ENCODE results near the gene FAM163A.
A peak's percentile ranks its signal among the peaks of the same experiment; 100 is the strongest.

Gene FAM163A

DNA sequence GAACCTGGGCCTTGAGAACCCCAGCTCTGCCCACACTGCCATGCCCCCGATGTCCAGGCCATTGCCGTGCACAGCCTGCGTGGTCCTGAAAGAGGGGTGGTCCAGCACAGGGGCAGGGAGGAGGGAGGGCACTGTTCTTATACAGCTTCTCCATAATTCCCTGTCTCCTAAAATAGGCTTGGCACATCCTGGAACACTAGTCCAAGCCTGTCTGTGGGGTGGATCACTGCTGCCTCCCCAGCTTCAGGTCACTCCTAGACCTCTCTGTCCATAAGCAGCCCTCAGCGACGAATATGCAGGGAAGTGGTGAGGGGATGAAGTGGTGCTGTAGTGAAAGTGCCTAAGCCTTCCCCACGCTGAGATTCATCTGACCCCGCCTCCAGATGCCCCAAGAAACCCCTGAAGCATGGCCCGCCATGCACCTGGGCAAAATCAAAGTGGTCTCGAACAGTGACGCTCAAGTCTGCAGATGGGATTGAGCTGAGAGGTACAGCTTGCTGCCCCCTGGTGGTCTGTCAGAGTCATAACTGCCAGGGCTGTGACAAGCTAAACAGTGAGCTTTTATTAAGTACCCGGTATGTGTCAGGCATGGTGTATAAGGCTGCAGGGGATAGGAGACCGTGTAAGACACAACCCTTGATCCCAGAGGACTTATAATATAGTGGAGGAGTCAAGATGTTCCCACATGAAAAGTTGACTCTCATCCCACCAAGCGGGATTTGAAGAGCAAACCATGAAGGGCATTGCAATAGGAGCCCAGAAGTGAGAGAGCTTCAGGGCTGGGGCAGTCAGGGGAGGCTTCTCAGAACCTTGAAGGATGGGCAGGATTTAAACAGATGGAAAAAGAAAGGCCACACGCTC is 66.6 kb downstream of the FAM163A start:
- no peaks in the 10 kb centered on the region for H3K9me3 ChIP-seq (replicated peaks in 1 of 2; ENCODE audit: control insufficient read depth in 2 of 2, insufficient read depth in 1 of 2, low read depth in 1 of 2, low read length in 2 of 2)
- H2BK120ac ChIP-seq (ENCODE audit: low read depth, low read length): no peak overlapping the region
- no peak overlapping the region for H4K8ac ChIP-seq (ENCODE audit: low read depth, low read length)
- H3K4me3 ChIP-seq (ENCODE audit: low read length in 2 of 2): no peak overlapping the region
- peak overlapping the region; percentile 60 for H3K18ac ChIP-seq (ENCODE audit: low read length)
- H2AFZ ChIP-seq (ENCODE audit: low read length): peak overlapping the region; percentile 35
- no peak overlapping the region for H3K4ac ChIP-seq (ENCODE audit: low read length)
- no CpG with 5 or more reads among the region's 14 CpGs for whole genome bisulfite sequencing, 2 donors (ENCODE audit: extremely low coverage in 2 of 2, insufficient read length in 2 of 2, insufficient replicate concordance in 1 of 2)
- peak overlapping the region; percentile 32 for H3K4me2 ChIP-seq (ENCODE audit: insufficient read depth, low read length, poor library complexity, severe bottlenecking)
- H2BK15ac ChIP-seq (ENCODE audit: low read length): no peak overlapping the region
- H3K27me3 ChIP-seq (ENCODE audit: control insufficient read depth in 3 of 3, insufficient read depth in 3 of 3, low read depth in 1 of 3, low read length in 3 of 3): peaks cover 0 to 67% (median 0%) of the 10 kb centered on the region in 3 experiments
- H3K79me1 ChIP-seq (ENCODE audit: low read depth, low read length): no peaks in the 10 kb centered on the region
- no peaks in the 10 kb centered on the region for H3K36me3 ChIP-seq (replicated peaks in 1 of 2; ENCODE audit: control insufficient read depth in 2 of 2, insufficient read depth in 2 of 2, low read length in 2 of 2)
- no peak overlapping the region for H2BK5ac ChIP-seq (ENCODE audit: low read length)
- H2BK12ac ChIP-seq (ENCODE audit: low read length): no peak overlapping the region
- no peak overlapping the region for H3K27ac ChIP-seq (replicated peaks; ENCODE audit: low read length)
- peak; percentile 74 for DNase-seq (ENCODE audit: low spot score)
- no peak overlapping the region for H3K14ac ChIP-seq (ENCODE audit: low read length)
- no peak overlapping the region for H2AK5ac ChIP-seq (ENCODE audit: low read depth, low read length)
- peaks cover 3% of the 10 kb centered on the region in 2 donors for H3K4me1 ChIP-seq (ENCODE audit: control insufficient read depth in 2 of 2, insufficient read depth in 1 of 2, low read depth in 1 of 2, low read length in 2 of 2)
- no peak overlapping the region for H3K9ac ChIP-seq (ENCODE audit: low read depth, low read length, poor library complexity)
- no peak overlapping the region for H3K23ac ChIP-seq (ENCODE audit: low read depth, low read length, poor library complexity)
- no peak overlapping the region for H4K91ac ChIP-seq (ENCODE audit: low read depth, low read length, poor library complexity)

GRCh38 chr1:179810367-179810715 is 67.2 kb downstream of the FAM163A start:
- H3K27me3 ChIP-seq (ENCODE audit: control insufficient read depth in 3 of 3, insufficient read depth in 3 of 3, low read depth in 1 of 3, low read length in 3 of 3): peaks cover 0 to 67% (median 2%) of the 10 kb centered on the region in 3 experiments

GRCh38 chr1:179812501-179813292 is 69.6 kb downstream of the FAM163A start:
- Histone ChIP-seq H3K9ac (ENCODE audit: low read depth, low read length, poor library complexity) (no peak overlapping the region), H3K14ac (ENCODE audit: low read length) (no peak overlapping the region), H2AK5ac (ENCODE audit: low read depth, low read length) (peak overlapping the region; percentile 60), H3K4ac (ENCODE audit: low read length) (no peak overlapping the region), H3K23ac (ENCODE audit: low read depth, low read length, poor library complexity) (no peak overlapping the region), H3K27me3 (ENCODE audit: control insufficient read depth in 3 of 3, insufficient read depth in 3 of 3, low read depth in 1 of 3, low read length in 3 of 3) (peaks cover 0 to 74% (median 6%) of the 10 kb centered on the region in 3 experiments), H3K9me3 (replicated peaks in 1 of 2; ENCODE audit: control insufficient read depth in 2 of 2, insufficient read depth in 1 of 2, low read depth in 1 of 2, low read length in 2 of 2) (no peaks in the 10 kb centered on the region), H2BK15ac (ENCODE audit: low read length) (no peak overlapping the region), H3K79me1 (ENCODE audit: low read depth, low read length) (no peaks in the 10 kb centered on the region), H2BK12ac (ENCODE audit: low read length) (no peak overlapping the region), H3K4me3 (ENCODE audit: low read length in 2 of 2) (no peak overlapping the region), H3K27ac (replicated peaks; ENCODE audit: low read length) (no peak overlapping the region), H3K4me1 (ENCODE audit: control insufficient read depth in 2 of 2, insufficient read depth in 1 of 2, low read depth in 1 of 2, low read length in 2 of 2) (peaks cover 7 to 10% of the 10 kb centered on the region in 2 donors), H4K91ac (ENCODE audit: low read depth, low read length, poor library complexity) (no peak overlapping the region), H3K4me2 (ENCODE audit: insufficient read depth, low read length, poor library complexity, severe bottlenecking) (no peak overlapping the region), H3K36me3 (replicated peaks in 1 of 2; ENCODE audit: control insufficient read depth in 2 of 2, insufficient read depth in 2 of 2, low read length in 2 of 2) (no peaks in the 10 kb centered on the region), H2BK120ac (ENCODE audit: low read depth, low read length) (no peak overlapping the region), H3K18ac (ENCODE audit: low read length) (no peak overlapping the region), H4K8ac (ENCODE audit: low read depth, low read length) (no peak overlapping the region), H2AFZ (ENCODE audit: low read length) (peak overlapping the region; percentile 20), H2BK5ac (ENCODE audit: low read length) (no peak overlapping the region)
- no CpG with 5 or more reads among the region's 37 CpGs for WGBS, 2 donors (ENCODE audit: extremely low coverage in 2 of 2, insufficient read length in 2 of 2, insufficient replicate concordance in 1 of 2)
- DNase-seq (ENCODE audit: low spot score): no peak

More at GRCh38 chr1:179810367-179810715, 67.2 kb downstream of the FAM163A start:
- Histone ChIP-seq H2BK12ac (ENCODE audit: low read length) (no peak overlapping the region), H3K4me3 (ENCODE audit: low read length in 2 of 2) (no peak overlapping the region), H2BK15ac (ENCODE audit: low read length) (no peak overlapping the region), H3K4me1 (ENCODE audit: control insufficient read depth in 2 of 2, insufficient read depth in 1 of 2, low read depth in 1 of 2, low read length in 2 of 2) (peaks cover 5 to 7% of the 10 kb centered on the region in 2 donors), H3K18ac (ENCODE audit: low read length) (no peak overlapping the region), H3K9ac (ENCODE audit: low read depth, low read length, poor library complexity) (no peak overlapping the region), H4K91ac (ENCODE audit: low read depth, low read length, poor library complexity) (no peak overlapping the region), H2BK5ac (ENCODE audit: low read length) (no peak overlapping the region), H3K79me1 (ENCODE audit: low read depth, low read length) (no peaks in the 10 kb centered on the region), H3K23ac (ENCODE audit: low read depth, low read length, poor library complexity) (no peak overlapping the region), H2AK5ac (ENCODE audit: low read depth, low read length) (no peak overlapping the region), H2BK120ac (ENCODE audit: low read depth, low read length) (no peak overlapping the region), H3K4ac (ENCODE audit: low read length) (no peak overlapping the region), H3K36me3 (replicated peaks in 1 of 2; ENCODE audit: control insufficient read depth in 2 of 2, insufficient read depth in 2 of 2, low read length in 2 of 2) (no peaks in the 10 kb centered on the region), H3K14ac (ENCODE audit: low read length) (no peak overlapping the region), H2AFZ (ENCODE audit: low read length) (peak overlapping the region; percentile 3), H3K4me2 (ENCODE audit: insufficient read depth, low read length, poor library complexity, severe bottlenecking) (no peak overlapping the region), H3K27ac (replicated peaks; ENCODE audit: low read length) (no peak overlapping the region), H3K9me3 (replicated peaks in 1 of 2; ENCODE audit: control insufficient read depth in 2 of 2, insufficient read depth in 1 of 2, low read depth in 1 of 2, low read length in 2 of 2) (no peaks in the 10 kb centered on the region), H4K8ac (ENCODE audit: low read depth, low read length) (no peak overlapping the region)
- no CpG with 5 or more reads among the region's 7 CpGs for WGBS, 2 donors (ENCODE audit: extremely low coverage in 2 of 2, insufficient read length in 2 of 2, insufficient replicate concordance in 1 of 2)
- no peak for DNase-seq (ENCODE audit: low spot score)
